ENCODE measurements around the gene TSC22D2.

Gene TSC22D2

DNA sequence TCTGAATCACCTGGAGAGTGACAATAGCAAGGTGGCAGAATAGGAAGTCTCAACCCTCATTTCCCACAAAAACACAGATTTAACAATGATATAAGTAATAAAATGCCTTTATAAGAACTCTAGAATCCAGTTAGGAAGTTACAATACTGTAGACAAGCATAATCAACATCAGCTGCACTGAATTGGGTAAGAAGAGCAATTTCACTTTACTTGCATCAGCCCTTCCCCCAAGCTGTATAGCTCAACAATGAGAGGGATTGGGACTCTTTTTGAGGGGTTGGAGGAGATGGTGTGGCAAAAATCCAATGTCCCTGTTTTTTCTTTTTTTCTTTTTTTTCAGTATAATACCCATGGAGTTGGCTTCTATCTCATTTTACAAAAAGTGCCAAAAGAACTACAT, 75.1 kb downstream of the TSC22D2 start:
- Histone ChIP-seq H3K36me3 (ENCODE audit: insufficient read depth, low read length) (no peaks in the 10 kb centered on the region), H3K9ac (ENCODE audit: low read depth, low read length, poor library complexity, severe bottlenecking) (no peak overlapping the region), H4K20me1 (ENCODE audit: insufficient read depth, low read length, poor library complexity, severe bottlenecking) (no peaks in the 10 kb centered on the region), H3K27me3 (ENCODE audit: insufficient read depth, low read length, poor library complexity, severe bottlenecking) (no peaks in the 10 kb centered on the region), H2AFZ (ENCODE audit: low read length) (0 out of 2 replicates have a peak overlapping the region, but pooled peaks have one; percentile 14), H3K4me2 (ENCODE audit: low read depth, low read length, poor library complexity, severe bottlenecking) (no peak overlapping the region), H3K4me3 (ENCODE audit: low read length, poor library complexity, severe bottlenecking) (no peak overlapping the region), H3F3A (ENCODE audit: low read depth) (no peaks in the 10 kb centered on the region), H3K9me2 (replicated peaks; ENCODE audit: low read depth, low read length) (no peaks in the 10 kb centered on the region), H3K79me2 (ENCODE audit: insufficient read depth, low read length) (no peaks in the 10 kb centered on the region), H3K9me3 (ENCODE audit: insufficient read depth, low read depth, low read length) (peaks cover 8% of the 10 kb centered on the region; the same call in 1 of the 2 replicates), H3K4me1 (ENCODE audit: insufficient read depth, low read length, poor library complexity, severe bottlenecking) (peaks cover 7% of the 10 kb centered on the region)
- no peak for TF ChIP-seq EZH2phosphoT487 (IDR thresholded peaks at IDR 0.05; ENCODE audit: borderline replicate concordance)
- TF ChIP-seq, protein P1, sequence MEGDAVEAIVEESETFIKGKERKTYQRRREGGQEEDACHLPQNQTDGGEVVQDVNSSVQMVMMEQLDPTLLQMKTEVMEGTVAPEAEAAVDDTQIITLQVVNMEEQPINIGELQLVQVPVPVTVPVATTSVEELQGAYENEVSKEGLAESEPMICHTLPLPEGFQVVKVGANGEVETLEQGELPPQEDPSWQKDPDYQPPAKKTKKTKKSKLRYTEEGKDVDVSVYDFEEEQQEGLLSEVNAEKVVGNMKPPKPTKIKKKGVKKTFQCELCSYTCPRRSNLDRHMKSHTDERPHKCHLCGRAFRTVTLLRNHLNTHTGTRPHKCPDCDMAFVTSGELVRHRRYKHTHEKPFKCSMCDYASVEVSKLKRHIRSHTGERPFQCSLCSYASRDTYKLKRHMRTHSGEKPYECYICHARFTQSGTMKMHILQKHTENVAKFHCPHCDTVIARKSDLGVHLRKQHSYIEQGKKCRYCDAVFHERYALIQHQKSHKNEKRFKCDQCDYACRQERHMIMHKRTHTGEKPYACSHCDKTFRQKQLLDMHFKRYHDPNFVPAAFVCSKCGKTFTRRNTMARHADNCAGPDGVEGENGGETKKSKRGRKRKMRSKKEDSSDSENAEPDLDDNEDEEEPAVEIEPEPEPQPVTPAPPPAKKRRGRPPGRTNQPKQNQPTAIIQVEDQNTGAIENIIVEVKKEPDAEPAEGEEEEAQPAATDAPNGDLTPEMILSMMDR (conservative IDR thresholded peaks at IDR 0.05; ENCODE audit: low read length): no peak

DNA sequence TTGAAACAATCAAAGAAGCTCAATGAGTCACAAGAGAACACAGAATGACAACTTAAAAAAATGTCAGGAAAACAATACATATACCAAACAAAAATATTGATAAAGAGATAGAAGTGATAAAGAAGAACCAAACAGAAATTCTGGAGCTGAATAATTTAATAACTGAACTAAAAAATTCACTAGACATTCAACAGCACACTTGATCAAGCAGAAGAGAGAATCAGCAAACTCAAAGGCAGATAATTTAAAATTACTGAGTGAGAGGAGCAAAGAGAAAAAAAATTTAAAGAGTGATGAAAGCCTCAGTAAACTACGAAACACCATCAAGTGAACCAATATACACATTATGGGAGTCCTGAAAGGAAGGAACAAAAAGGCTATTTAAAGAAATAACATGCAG, 76.3 kb downstream of the TSC22D2 start:
- Histone ChIP-seq H2AFZ (ENCODE audit: low read length) (no peak overlapping the region), H3K9me2 (replicated peaks; ENCODE audit: low read depth, low read length) (no peaks in the 10 kb centered on the region)
- TF ChIP-seq EZH2phosphoT487 (IDR thresholded peaks at IDR 0.05; ENCODE audit: borderline replicate concordance): no peak
- TF ChIP-seq, protein P1 (conservative IDR thresholded peaks at IDR 0.05; ENCODE audit: low read length): no peak

DNA sequence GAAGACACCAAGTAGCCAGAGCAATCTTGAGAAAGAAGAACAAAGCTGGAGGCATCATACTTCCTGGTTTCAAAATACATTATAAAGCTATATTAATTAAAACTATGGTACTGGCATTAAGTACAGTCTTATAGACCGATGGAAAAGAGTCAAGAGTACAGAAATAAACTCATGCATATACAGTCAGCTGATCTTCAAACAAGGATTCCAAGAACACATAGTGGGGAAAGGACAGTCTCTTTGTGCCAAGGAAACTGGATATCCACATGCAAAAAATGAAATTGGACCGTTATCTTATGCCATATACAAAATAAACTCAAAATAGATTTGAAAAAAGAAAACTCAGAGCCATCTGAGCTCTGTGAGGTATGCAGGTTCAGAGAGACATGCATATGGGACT, 80.8 kb downstream of the TSC22D2 start:
- Histone ChIP-seq H2AFZ (ENCODE audit: low read length) (no peak overlapping the region), H3K4me2 (ENCODE audit: low read depth, low read length, poor library complexity, severe bottlenecking) (no peak overlapping the region)

More for the DNA sequence above, 76.3 kb downstream of the TSC22D2 start:
- no peaks in the 10 kb centered on the region for H3K79me2 ChIP-seq (ENCODE audit: insufficient read depth, low read length)
- H3F3A ChIP-seq (ENCODE audit: low read depth): no peaks in the 10 kb centered on the region
- peaks cover 8% of the 10 kb centered on the region; the same call in 1 of the 2 replicates for H3K9me3 ChIP-seq (ENCODE audit: insufficient read depth, low read depth, low read length)
- H3K4me1 ChIP-seq (ENCODE audit: insufficient read depth, low read length, poor library complexity, severe bottlenecking): peaks cover 7% of the 10 kb centered on the region
- H3K4me3 ChIP-seq (ENCODE audit: low read length, poor library complexity, severe bottlenecking): no peak overlapping the region
- no peaks in the 10 kb centered on the region for H3K36me3 ChIP-seq (ENCODE audit: insufficient read depth, low read length)
- H4K20me1 ChIP-seq (ENCODE audit: insufficient read depth, low read length, poor library complexity, severe bottlenecking): no peaks in the 10 kb centered on the region
- H3K27me3 ChIP-seq (ENCODE audit: insufficient read depth, low read length, poor library complexity, severe bottlenecking): no peaks in the 10 kb centered on the region
- no peak overlapping the region for H3K9ac ChIP-seq (ENCODE audit: low read depth, low read length, poor library complexity, severe bottlenecking)
- H3K4me2 ChIP-seq (ENCODE audit: low read depth, low read length, poor library complexity, severe bottlenecking): no peak overlapping the region

More for the DNA sequence above, 80.8 kb downstream of the TSC22D2 start:
- Histone ChIP-seq H4K20me1 (ENCODE audit: insufficient read depth, low read length, poor library complexity, severe bottlenecking) (no peaks in the 10 kb centered on the region), H3K79me2 (ENCODE audit: insufficient read depth, low read length) (no peaks in the 10 kb centered on the region), H3K9ac (ENCODE audit: low read depth, low read length, poor library complexity, severe bottlenecking) (no peak overlapping the region), H3K27me3 (ENCODE audit: insufficient read depth, low read length, poor library complexity, severe bottlenecking) (no peaks in the 10 kb centered on the region), H3K4me1 (ENCODE audit: insufficient read depth, low read length, poor library complexity, severe bottlenecking) (no peaks in the 10 kb centered on the region), H3K9me2 (replicated peaks; ENCODE audit: low read depth, low read length) (no peaks in the 10 kb centered on the region), H3F3A (ENCODE audit: low read depth) (no peaks in the 10 kb centered on the region), H3K9me3 (ENCODE audit: insufficient read depth, low read depth, low read length) (peaks cover 8% of the 10 kb centered on the region; the same call in 1 of the 2 replicates), H3K36me3 (ENCODE audit: insufficient read depth, low read length) (no peaks in the 10 kb centered on the region), H3K4me3 (ENCODE audit: low read length, poor library complexity, severe bottlenecking) (no peak overlapping the region)
- TF ChIP-seq, protein P1 (conservative IDR thresholded peaks at IDR 0.05; ENCODE audit: low read length): no peak
- no peak for TF ChIP-seq EZH2phosphoT487 (IDR thresholded peaks at IDR 0.05; ENCODE audit: borderline replicate concordance)
